ENCODE measurements around the gene SLC34A2.

- TF ChIP-seq CTCF (IDR thresholded peaks at IDR 0.05; ENCODE audit: low read depth, low read length, poor library complexity, severe bottlenecking): no peak
- no peak for TF ChIP-seq EZH2phosphoT487 (IDR thresholded peaks at IDR 0.05; ENCODE audit: borderline replicate concordance, low read length)
Measured at GRCh38 chr4:25703731-25704388, 48.2 kb downstream of the SLC34A2 start.
